ENCODE data around the gene ZNF687.
A peak's percentile ranks its signal among the peaks of the same experiment; 100 is the strongest.
"Not testable (repeated sequence)": the region's sequence is repeated elsewhere in the genome, so short reads cannot be mapped to it uniquely, and the experiment has no call there.

The ZNF687 gene

GRCh38 chr1:151281969-151282882, at the start of gene ZNF687:
TSS of gene ZNF687 (plus strand) at chr1:151282299. CDS start at chr1:151286292, 3,993 bp downstream.
- DNase-seq (ENCODE audit: low read depth): peak; percentile 100

- DNase-seq (ENCODE audit: low read depth): no peak
Observed at GRCh38 chr1:151235235-151235634, 46.9 kb upstream of the ZNF687 start.

DNA sequence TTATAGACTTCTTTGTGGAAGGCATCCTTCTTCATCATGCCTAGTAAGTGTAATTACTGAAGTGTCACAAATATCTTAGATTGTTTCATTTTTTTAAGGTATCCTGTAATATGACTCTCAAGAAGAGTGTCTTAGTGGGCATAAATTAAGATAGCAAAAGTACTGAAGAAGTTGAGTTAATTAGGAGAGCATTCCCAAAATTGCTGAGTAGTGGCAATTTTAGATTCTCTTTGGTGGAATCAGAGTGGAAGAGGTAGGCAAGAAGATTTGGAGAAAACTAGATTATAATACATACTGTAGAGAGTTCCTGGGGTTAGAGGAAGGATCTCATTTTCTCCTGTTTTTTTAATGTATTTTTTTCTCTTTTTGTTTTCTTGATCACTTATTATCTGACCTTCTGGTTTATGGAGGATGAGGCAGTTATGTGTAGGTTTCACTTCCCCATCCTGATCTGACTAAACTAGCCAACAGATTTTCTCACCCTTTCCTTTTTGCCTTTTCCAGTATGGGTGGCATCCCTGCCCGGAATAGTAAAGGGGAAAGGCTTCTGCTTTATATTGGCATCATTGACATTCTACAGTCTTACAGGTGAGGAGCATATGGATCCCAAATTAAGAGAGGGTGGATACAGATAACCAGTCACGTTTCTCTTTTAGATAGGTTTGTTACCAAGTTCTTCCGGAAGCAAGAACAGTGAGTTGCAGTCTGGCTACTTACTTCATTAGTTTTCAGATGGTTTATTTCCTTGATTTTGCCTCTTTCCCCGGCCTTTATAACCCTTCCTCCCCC, 44.2 kb upstream of the ZNF687 start:
- DNase-seq (ENCODE audit: low read depth): no peak

GRCh38 chr1:151238467-151238739, 43.7 kb upstream of the ZNF687 start:
- peak; percentile 82 for DNase-seq (ENCODE audit: low read depth)

DNA sequence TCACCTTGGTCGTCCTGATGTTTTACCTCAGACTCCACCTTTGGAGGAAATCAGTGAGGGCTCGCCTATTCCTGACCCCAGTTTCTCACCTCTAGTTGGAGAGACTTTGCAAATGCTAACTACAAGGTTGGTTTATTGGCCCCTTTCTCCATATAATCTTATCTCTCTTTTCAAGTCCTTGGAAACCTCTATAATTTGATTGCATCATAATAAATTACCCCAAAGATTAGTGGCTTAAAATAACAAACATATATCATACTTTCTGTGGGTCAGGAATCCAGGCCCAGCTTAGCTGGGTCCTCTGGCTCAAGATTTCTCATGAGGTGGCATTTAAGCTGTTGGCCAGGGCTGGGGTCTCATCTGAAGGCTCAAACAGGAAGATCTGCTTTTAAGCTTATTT, 39.7 kb upstream of the ZNF687 start:
- DNase-seq (ENCODE audit: low read depth): no peak

DNA sequence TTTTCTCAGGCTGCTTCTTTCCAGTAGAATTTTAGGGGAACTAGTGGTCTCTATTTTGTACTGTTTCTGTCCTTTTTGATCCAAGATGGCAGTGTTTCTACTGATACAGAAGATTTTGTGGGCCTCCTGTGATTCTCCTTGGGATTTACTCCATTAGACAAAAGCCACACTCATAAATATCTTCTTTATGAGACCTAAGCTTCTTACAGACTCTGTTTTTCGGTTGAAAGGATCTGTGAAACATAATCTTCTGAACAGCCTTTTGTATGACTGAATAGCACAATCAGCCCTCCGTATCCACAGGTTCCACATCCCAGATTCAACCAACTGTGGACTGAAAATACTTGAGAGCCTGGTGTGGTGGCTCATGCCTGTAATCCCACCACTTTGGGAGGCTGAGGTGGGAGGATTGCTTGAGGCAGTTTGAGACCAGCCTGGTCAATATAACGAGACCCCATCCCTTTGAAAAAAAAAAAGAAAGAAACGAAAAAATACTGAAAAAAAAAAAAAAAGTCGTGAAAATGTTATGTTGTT, 38.3 kb upstream of the ZNF687 start:
- DNase-seq (ENCODE audit: low read depth): no peak

GRCh38 chr1:151246786-151247185, 35.3 kb upstream of the ZNF687 start:
- no peak for DNase-seq (ENCODE audit: low read depth)

- peak; percentile 36 for DNase-seq (ENCODE audit: low read depth)
Observed at GRCh38 chr1:151251656-151252470, 30.2 kb upstream of the ZNF687 start.

GRCh38 chr1:151254217-151255213, 27.6 kb upstream of the ZNF687 start, which contains the start of gene PSMD4:
TSS of gene PSMD4 (plus strand) at chr1:151254734. CDS start at chr1:151254783, 49 bp downstream.
- peak; percentile 93 for DNase-seq (ENCODE audit: low read depth)

DNA sequence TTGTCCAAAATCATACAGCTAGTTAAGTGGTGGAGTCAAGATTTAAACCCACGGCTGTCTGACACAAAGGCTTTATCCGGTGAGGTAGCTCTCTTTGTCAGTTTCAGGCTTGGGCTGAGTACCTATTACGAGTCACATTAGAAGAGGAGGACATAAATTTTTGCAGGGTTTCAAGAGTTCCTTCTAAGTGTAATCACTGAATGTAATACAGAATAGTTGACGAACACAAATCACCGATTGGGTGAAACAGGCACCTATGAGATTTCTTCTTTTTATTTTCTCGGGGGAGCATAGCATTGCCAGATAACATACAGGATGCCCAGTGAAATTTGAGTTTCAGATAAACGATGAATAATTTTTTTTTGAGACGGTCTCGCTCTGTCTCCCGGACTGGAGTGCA, 26.7 kb upstream of the ZNF687 start:
- no peak for DNase-seq (ENCODE audit: low read depth)

- no peak for DNase-seq (ENCODE audit: low read depth)
Observed at GRCh38 chr1:151259351-151259750, 22.7 kb upstream of the ZNF687 start.

DNA sequence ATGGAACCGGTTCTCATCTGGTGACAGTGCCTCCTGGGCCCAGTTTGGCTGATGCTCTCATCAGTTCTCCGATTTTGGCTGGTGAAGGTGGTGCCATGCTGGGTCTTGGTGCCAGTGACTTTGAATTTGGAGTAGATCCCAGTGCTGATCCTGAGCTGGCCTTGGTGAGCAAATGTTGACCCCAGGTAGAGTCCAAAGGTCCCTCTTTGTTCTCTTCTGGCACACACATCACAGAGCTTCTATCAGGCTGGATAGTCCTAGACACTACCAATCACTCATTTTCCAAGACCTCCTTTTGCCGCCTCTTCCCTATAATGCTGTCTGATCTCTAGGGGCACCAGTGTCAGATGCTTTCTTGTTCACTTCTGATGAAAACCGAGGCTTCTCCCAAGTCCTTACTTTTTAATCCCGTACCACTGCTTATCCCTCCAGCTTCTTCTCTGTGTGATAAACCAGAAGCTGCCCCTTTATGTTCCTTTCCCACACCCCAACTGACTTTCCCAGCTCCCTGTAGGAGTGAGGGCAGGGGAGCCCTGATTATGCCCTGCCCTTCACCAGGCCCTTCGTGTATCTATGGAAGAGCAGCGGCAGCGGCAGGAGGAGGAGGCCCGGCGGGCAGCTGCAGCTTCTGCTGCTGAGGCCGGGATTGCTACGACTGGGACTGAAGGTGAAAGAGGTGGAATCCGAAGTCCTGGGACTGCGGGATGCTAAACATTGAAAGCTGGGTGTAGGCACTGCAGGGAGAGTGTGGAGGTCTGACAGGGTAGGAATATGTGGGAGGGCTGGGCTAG, 16.5 kb upstream of the ZNF687 start:
- no peak for DNase-seq (ENCODE audit: low read depth)

DNA sequence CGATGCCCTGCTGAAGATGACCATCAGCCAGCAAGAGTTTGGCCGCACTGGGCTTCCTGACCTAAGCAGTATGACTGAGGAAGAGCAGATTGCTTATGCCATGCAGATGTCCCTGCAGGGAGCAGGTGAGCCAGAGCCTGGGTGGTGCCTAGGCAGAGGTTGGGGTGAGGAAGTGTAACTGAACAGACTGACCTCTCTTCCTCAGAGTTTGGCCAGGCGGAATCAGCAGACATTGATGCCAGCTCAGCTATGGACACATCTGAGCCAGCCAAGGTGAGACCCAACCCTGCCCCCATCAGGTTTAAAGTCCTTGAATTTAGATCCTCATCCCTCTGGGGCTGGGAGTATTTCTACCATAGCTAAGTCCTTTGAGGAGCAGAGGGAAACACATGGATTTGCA, 15.8 kb upstream of the ZNF687 start:
- DNase-seq (ENCODE audit: low read depth): no peak

- no peak for DNase-seq (ENCODE audit: low read depth)
Observed at GRCh38 chr1:151266821-151267220, 15.3 kb upstream of the ZNF687 start.

- no peak for DNase-seq (ENCODE audit: low read depth)
Observed at GRCh38 chr1:151267760-151268159, 14.3 kb upstream of the ZNF687 start.

- no peak for DNase-seq (ENCODE audit: low read depth)
Observed at GRCh38 chr1:151273924-151274466, 8.1 kb upstream of the ZNF687 start.

DNA sequence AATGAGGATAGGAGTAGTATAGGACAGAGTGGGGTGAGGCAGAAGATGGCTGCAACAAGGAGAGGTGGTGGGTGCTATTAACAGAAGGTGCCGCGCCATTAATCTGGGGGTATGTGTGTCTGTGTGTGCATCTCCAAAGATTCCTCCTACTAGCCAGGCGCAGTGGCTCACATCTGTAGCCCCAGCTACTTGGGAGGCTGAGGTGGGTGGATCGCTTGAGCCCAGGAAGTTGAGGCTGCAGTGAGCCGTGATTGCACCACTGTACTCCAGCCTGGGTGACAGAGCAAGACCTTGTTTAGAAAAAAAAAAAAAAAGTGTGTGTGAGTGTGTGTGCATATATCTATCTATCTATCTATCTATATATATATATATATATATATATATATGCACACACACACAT, 6.8 kb upstream of the ZNF687 start:
- not testable (repeated sequence) for DNase-seq (ENCODE audit: low read depth)

GRCh38 chr1:151277249-151277648, 4.8 kb upstream of the ZNF687 start:
- no peak for DNase-seq (ENCODE audit: low read depth)

GRCh38 chr1:151281225-151281968, 702 bp upstream of the ZNF687 start:
- DNase-seq (ENCODE audit: low read depth): peak; percentile 96
